H1 (cell line): ENCODE measurements around the gene UBC. TPM values are rescaled to one million over a fixed set of nuclear protein-coding genes. Genes with fewer than 3 reads are reported as not detected.

ENCODE experiments used
- CBX5 ChIP-seq: fragments of 300-800, 300-1000 bp; sonication (generic); IDR thresholded peaks from 2 replicates; pipeline ENCODE4 v1.7.1; 2016; ENCODE audit warnings: antibody characterized with exemption, low read length, low read depth
- polyA plus RNA-seq, 7 experiments: library from polyadenylated mRNA; depleted of rRNA in 3 of 7; stranded (reverse) in 5 of 7; unstranded in 2 of 7; fragments of >200 nt in 5 of 7; fragments of 200-250 nt in 2 of 7; gene quantifications; 1 replicate in 5 of 7; 2 replicates in 1 of 7; 4 replicates in 1 of 7; pipeline versions ENCODE4 v1.2.1 to v1.2.3, GENCODE V29; 2011 to 2013; ENCODE audit warnings: missing spikeins in 2 of 7, mixed read lengths in 2 of 7
- total RNA-seq: library from RNA; stranded (reverse); fragmentation: NEBNext Ultra II Directional; extraction: Animal tissue kit (Norgen Biotek cat#: 25700); gene quantifications from 2 replicates; pipeline ENCODE4 v1.2.1, GENCODE V29; 2021
- TF ChIP-seq, protein P1 (sequence below): IDR thresholded peaks from 2 replicates; pipeline ENCODE4 v1.6.1; 2012; ENCODE audit warnings: inconsistent platforms

Gene UBC
- total and polyA plus RNA-seq, 2 of the 8 experiments (the other 6 are each of a cell fraction or from before 2014, with no cell fraction given) = 559 to 749 TPM

DNA sequence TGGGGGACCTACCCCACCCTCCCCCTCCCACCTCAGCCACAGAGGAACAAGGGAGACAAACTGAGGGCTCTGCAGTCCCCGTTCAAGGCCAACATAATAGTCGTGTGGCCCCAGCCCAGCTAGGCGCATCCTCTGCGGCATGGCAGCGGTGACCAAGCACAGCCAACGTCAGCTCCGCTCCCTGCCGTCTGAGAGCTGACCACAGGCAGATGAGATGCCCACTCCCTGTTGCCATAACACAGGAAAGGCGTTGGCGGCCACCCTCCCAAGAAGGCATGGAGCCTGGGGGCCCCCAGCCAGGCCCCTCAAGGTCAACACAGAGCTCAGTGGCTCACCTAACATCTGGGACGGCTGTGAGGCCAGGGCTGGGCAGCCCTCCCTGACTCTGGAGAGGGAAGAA is 32.6 kb upstream of the UBC start (continued):
- TF ChIP-seq, protein P1, sequence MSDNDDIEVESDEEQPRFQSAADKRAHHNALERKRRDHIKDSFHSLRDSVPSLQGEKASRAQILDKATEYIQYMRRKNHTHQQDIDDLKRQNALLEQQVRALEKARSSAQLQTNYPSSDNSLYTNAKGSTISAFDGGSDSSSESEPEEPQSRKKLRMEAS = no peak
- TF ChIP-seq CBX5 = no peak
